IMR-90 (cell line): ENCODE measurements around the gene TULP3. TPM values are rescaled to one million over a fixed set of nuclear protein-coding genes. Genes with fewer than 3 reads are reported as not detected.
A peak's percentile ranks its signal among the peaks of the same experiment; 100 is the strongest.

ENCODE experiments used
- ATAC-seq: fragments of 200-7000 bp; cut with Tn5 transposase; 2 replicates; pipeline ENCODE4 v1.9.1; 2020; ENCODE audit warnings: low read depth, mild to moderate bottlenecking, moderate library complexity
- BruUV-seq: library from RNA; stranded (reverse); fragments of 400-500 nt; replicated peaks from 2 replicates; lab custom pipeline; 2021; lab: Mats Ljungman, UMichigan
- CTCF ChIA-PET: fragments of 300-600 bp; formaldehyde crosslinking; extraction: SDS; loops from one replicate; lab custom pipeline; 2021; ENCODE audit warnings: antibody characterized with exemption; lab: Yijun Ruan, JAX
- POLR2A ChIA-PET: fragments of 300-600 bp; sonication (Branson Sonifier 250); formaldehyde crosslinking; loops from one replicate; lab custom pipeline; 2022; ENCODE audit warnings: antibody characterized with exemption; ENCODE audit not compliant: unreplicated experiment; lab: Charles Lee
- DNase-seq: peaks from one replicate; pipeline ENCODE4 v3.0.0; 2013
- H2AFZ ChIP-seq: replicated peaks from 2 replicates; pipeline ENCODE3; 2013; ENCODE audit warnings: low read length, mild to moderate bottlenecking; ENCODE audit not compliant: poor library complexity
- H2AK5ac ChIP-seq: 2 replicates; pipeline ENCODE4 v1.6.1; 2013; ENCODE audit warnings: low read depth, low read length, inconsistent platforms
- H2AK9ac ChIP-seq: replicated peaks from 2 replicates; pipeline ENCODE3; 2013; ENCODE audit warnings: mild to moderate bottlenecking, low read depth, low read length, moderate library complexity; ENCODE audit not compliant: poor library complexity
- H2BK120ac ChIP-seq: 2 replicates; pipeline ENCODE4 v1.6.1; 2013; ENCODE audit warnings: low read depth, low read length, inconsistent platforms
- H2BK15ac ChIP-seq: 3 replicates; pipeline ENCODE4 v1.6.1; 2013; ENCODE audit warnings: low read depth, low read length, inconsistent platforms
- H2BK20ac ChIP-seq: 2 replicates; pipeline ENCODE4 v1.6.1; 2013; ENCODE audit warnings: low read depth, mild to moderate bottlenecking, inconsistent platforms, low read length, moderate library complexity
- H2BK5ac ChIP-seq: 2 replicates; pipeline ENCODE4 v1.6.1; 2013; ENCODE audit warnings: mild to moderate bottlenecking, low read depth, low read length, inconsistent platforms; ENCODE audit not compliant: poor library complexity, severe bottlenecking
- H3K14ac ChIP-seq: replicated peaks from 2 replicates; pipeline ENCODE4 v1.6.1; 2013; ENCODE audit warnings: low read depth, low read length, inconsistent platforms
- H3K18ac ChIP-seq: 2 replicates; pipeline ENCODE4 v1.6.1; 2013; ENCODE audit warnings: low read depth, low read length, control low read depth
- H3K23ac ChIP-seq: 2 replicates; pipeline ENCODE4 v1.6.1; 2013; ENCODE audit warnings: low read depth, low read length, inconsistent platforms
- H3K27ac ChIP-seq: 2 replicates; pipeline ENCODE4 v1.5.1; 2013; ENCODE audit warnings: mild to moderate bottlenecking, control low read depth, low read length; ENCODE audit not compliant: insufficient read depth
- H3K27me3 ChIP-seq: 2 replicates; pipeline ENCODE4 v1.6.1; 2013; ENCODE audit warnings: low read length; ENCODE audit not compliant: control insufficient read depth, insufficient read depth
- H3K36me3 ChIP-seq: 2 replicates; pipeline ENCODE4 v1.6.1; 2013; ENCODE audit warnings: low read length, mixed read lengths; ENCODE audit not compliant: control insufficient read depth, insufficient read depth
- H3K4ac ChIP-seq: 2 replicates; pipeline ENCODE4 v1.6.1; 2013; ENCODE audit warnings: low read depth, low read length, inconsistent platforms
- H3K4me1 ChIP-seq: 2 replicates; pipeline ENCODE4 v1.6.1; 2013; ENCODE audit warnings: low read length, mixed read lengths; ENCODE audit not compliant: control insufficient read depth, insufficient read depth
- H3K4me2 ChIP-seq: 2 replicates; pipeline ENCODE4 v1.6.1; 2013; ENCODE audit warnings: low read depth, mild to moderate bottlenecking, control low read depth, low read length, moderate library complexity
- H3K4me3 ChIP-seq: 2 replicates; pipeline ENCODE4 v1.5.1; 2013; ENCODE audit warnings: low read depth, mild to moderate bottlenecking, control low read depth, low read length, moderate library complexity; ENCODE audit not compliant: insufficient read depth
- H3K56ac ChIP-seq: 2 replicates; pipeline ENCODE4 v1.6.1; 2013; ENCODE audit warnings: low read length, inconsistent platforms; ENCODE audit not compliant: insufficient read depth; ENCODE audit errors: extremely low read depth
- H3K79me1 ChIP-seq, 2 experiments: 2 replicates each; pipeline ENCODE4 v1.6.1; 2013; ENCODE audit warnings: low read length in 2 of 2, inconsistent platforms in 1 of 2, low read depth in 1 of 2
- H3K9ac ChIP-seq: 2 replicates; pipeline ENCODE4 v1.6.1; 2013; ENCODE audit warnings: low read depth, low read length, control low read depth
- H3K9me1 ChIP-seq: 2 replicates; pipeline ENCODE4 v1.6.1; 2013; ENCODE audit warnings: low read length, inconsistent platforms; ENCODE audit not compliant: insufficient read depth
- H3K9me3 ChIP-seq: 2 replicates; pipeline ENCODE4 v1.6.1; 2013; ENCODE audit warnings: low read length; ENCODE audit not compliant: control insufficient read depth, insufficient read depth
- H4K20me1 ChIP-seq: 2 replicates; pipeline ENCODE4 v1.6.1; 2013; ENCODE audit warnings: low read length, inconsistent platforms; ENCODE audit not compliant: insufficient read depth
- H4K5ac ChIP-seq: 2 replicates; pipeline ENCODE4 v1.6.1; 2013; ENCODE audit warnings: mild to moderate bottlenecking, low read depth, low read length, control low read depth
- H4K8ac ChIP-seq, 2 experiments: 2 replicates each; pipeline ENCODE4 v1.6.1; 2013; ENCODE audit warnings: low read depth in 2 of 2, low read length in 2 of 2, control low read depth in 1 of 2, inconsistent platforms in 1 of 2
- H4K91ac ChIP-seq: 2 replicates; pipeline ENCODE4 v1.6.1; 2013; ENCODE audit warnings: low read depth, low read length, inconsistent platforms; ENCODE audit not compliant: insufficient read depth
- BHLHE40 ChIP-seq: fragments of 150-350 bp; IDR thresholded peaks from 2 replicates; pipeline ENCODE4 v1.6.1; 2016; ENCODE audit warnings: mild to moderate bottlenecking, low read depth, low read length
- CTCF ChIP-seq: conservative IDR thresholded peaks from 2 replicates; pipeline ENCODE4 v1.5.1; 2012; ENCODE audit warnings: mild to moderate bottlenecking, low read depth, low read length, improper control_type of control experiment
- NFE2L2 ChIP-seq: fragments of 150-350 bp; IDR thresholded peaks from 2 replicates; pipeline ENCODE4 v1.6.1; 2016; ENCODE audit warnings: low read depth, mild to moderate bottlenecking, low read length
- RAD21 ChIP-seq: IDR thresholded peaks from 2 replicates; pipeline ENCODE4 v1.6.1; 2012; ENCODE audit warnings: low read length, improper control_type of control experiment
- RCOR1 ChIP-seq: IDR thresholded peaks from 2 replicates; pipeline ENCODE4 v1.6.1; 2012; ENCODE audit warnings: mild to moderate bottlenecking, low read length, improper control_type of control experiment; ENCODE audit not compliant: insufficient replicate concordance
- RFX5 ChIP-seq: IDR thresholded peaks from 2 replicates; pipeline ENCODE4 v1.8.0; 2012; ENCODE audit warnings: low read depth, mild to moderate bottlenecking, low read length, moderate library complexity
- SMC3 ChIP-seq: fragments of 150-350 bp; IDR thresholded peaks from 2 replicates; pipeline ENCODE4 v1.6.1; 2016; ENCODE audit warnings: low read depth, mild to moderate bottlenecking, antibody characterized with exemption, low read length, moderate library complexity
- WGBS, 2 experiments: methylation state at CpG; one replicate each; pipeline versions ENCODE4 v1.1.5 to v1.1.7; 2013; ENCODE audit warnings: missing lambda C conversion rate in 2 of 2; ENCODE audit not compliant: insufficient read length in 1 of 2; ENCODE audit errors: extremely low coverage in 2 of 2; 5-methylcytosine and 5-hydroxymethylcytosine counted together
- dilution Hi-C: fragments of 300-500 bp; cut with HindIII; formaldehyde crosslinking; loops from one replicate; pipeline ENCODE4 v1.14.3; 2018; ENCODE audit warnings: low sequenced_read_pairs; ENCODE audit not compliant: unreplicated experiment
- in situ Hi-C: fragments of 300-500 bp; cut with MboI; formaldehyde crosslinking; loops from 3 replicates; pipeline ENCODE4 v1.14.3; 2019; ENCODE audit warnings: low sequenced_read_pairs, inconsistent platforms, mixed read lengths
- intact Hi-C: fragments of 100-400 bp; cut with micrococcal nuclease; formaldehyde crosslinking; loops from 2 replicates; pipeline ENCODE4 v1.10.0; 2022
- polyA plus RNA-seq, 3 experiments: library from polyadenylated mRNA; depleted of rRNA; stranded (reverse); fragments of >200 nt; gene quantifications; 2 replicates each; pipeline ENCODE4 v1.2.3, GENCODE V29; 2012; ENCODE audit warnings: low replicate concordance in 1 of 3
- total RNA-seq: library from RNA; depleted of rRNA; stranded (reverse); fragments of >200 nt; gene quantifications from 2 replicates; pipeline ENCODE4 v1.2.3, GENCODE V29; 2012
- TF ChIP-seq, protein P1 (sequence below): fragments of 150-350 bp; IDR thresholded peaks from 2 replicates; pipeline ENCODE4 v1.6.1; 2016; ENCODE audit warnings: low read depth, mild to moderate bottlenecking, low read length, moderate library complexity, borderline replicate concordance

Gene TULP3
- total and polyA plus RNA-seq, 2 of the 4 experiments (the other 2 are of a cell fraction) = 35.2 to 35.5 TPM

- TF ChIP-seq, protein P1, sequence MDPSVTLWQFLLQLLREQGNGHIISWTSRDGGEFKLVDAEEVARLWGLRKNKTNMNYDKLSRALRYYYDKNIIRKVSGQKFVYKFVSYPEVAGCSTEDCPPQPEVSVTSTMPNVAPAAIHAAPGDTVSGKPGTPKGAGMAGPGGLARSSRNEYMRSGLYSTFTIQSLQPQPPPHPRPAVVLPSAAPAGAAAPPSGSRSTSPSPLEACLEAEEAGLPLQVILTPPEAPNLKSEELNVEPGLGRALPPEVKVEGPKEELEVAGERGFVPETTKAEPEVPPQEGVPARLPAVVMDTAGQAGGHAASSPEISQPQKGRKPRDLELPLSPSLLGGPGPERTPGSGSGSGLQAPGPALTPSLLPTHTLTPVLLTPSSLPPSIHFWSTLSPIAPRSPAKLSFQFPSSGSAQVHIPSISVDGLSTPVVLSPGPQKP = no peak
These were observed 3.8 kb upstream of the TULP3 start (continued) for GRCh38 chr12:2886768-2887450.

DNA sequence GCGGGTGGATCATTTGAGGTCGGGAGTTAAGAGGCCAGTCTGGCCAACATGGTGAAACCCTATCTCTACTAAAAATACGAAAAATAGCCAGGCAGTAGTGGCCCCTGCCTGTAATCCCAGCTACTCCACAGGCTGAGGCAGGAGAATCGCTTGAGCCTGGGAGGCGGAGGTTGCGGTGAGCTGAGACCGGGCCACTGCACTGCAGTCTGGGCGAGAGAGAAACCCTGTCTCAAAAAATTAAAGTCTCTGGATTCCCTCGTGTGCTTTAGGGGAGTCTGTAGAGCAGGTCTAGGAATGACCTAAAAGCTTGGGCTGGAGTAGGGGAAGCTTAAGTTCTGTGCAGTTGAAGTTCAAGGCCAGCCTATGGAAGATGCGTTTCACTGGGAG is 697 bp upstream of the TULP3 start:
- no peaks in the 10 kb centered on the region for H3K9me3 ChIP-seq
- peak overlapping the region; percentile 53 for H3K4me3 ChIP-seq
- H3K9me1 ChIP-seq = peaks cover 5% of the 10 kb centered on the region
- H3K27me3 ChIP-seq = no peaks in the 10 kb centered on the region
- peak overlapping the region; percentile 79 for H3K4me2 ChIP-seq
- intact Hi-C loops (no loop called here), in situ Hi-C loops (no loop called here), dilution Hi-C loops (no loop called here)
- H3K14ac ChIP-seq = peak overlapping the region; percentile 79
- peak overlapping the region; percentile 74 for H3K9ac ChIP-seq
- no peak overlapping the region for H2BK20ac ChIP-seq
- 0 out of 3 replicates have a peak overlapping the region, but pooled peaks have one; percentile 39 for H2BK15ac ChIP-seq
- H2BK120ac ChIP-seq = peak overlapping the region; percentile 52; the same call in 1 of the 2 replicates
- ChIA-PET CTCF (interaction anchor here (1.0 kb wide), 1 partner anchor 36 kb away, joined by 5 read pairs; no protein-coding TSS in a partner anchor), POLR2A (interaction anchor here (0.7 to 1.4 kb wide), 2 partner anchors 12 to 13 kb away, joined by 3 read pairs; partner anchors contain the start of genes FOXM1 and RHNO1)
- H3K4me1 ChIP-seq = peaks cover 5% of the 10 kb centered on the region
- peak overlapping the region; percentile 65 for H2BK5ac ChIP-seq
- peak overlapping the region; percentile 97 for H2AFZ ChIP-seq
- peaks cover 4% of the 10 kb centered on the region; the same call in 1 of the 2 replicates for H4K20me1 ChIP-seq
- H3K79me1 ChIP-seq = peaks cover 3 to 35% of the 10 kb centered on the region in 2 experiments; a peak in 2 of 4 replicates
- peak overlapping the region; percentile 92 for H2AK9ac ChIP-seq
- peak overlapping the region; percentile 72 for H3K27ac ChIP-seq
- peak overlapping the region; percentile 10; the same call in 1 of the 2 replicates for H3K18ac ChIP-seq
- peak overlapping the region; percentile 72 for H4K5ac ChIP-seq
- H3K36me3 ChIP-seq = peaks cover 7% of the 10 kb centered on the region
- H3K56ac ChIP-seq = peak overlapping the region; percentile 85; the same call in 1 of the 2 replicates
- DNase-seq (no peak), ATAC-seq (no peak)
- peak overlapping the region; percentile 87 for H2AK5ac ChIP-seq
- peak overlapping the region; percentile 95 for H3K4ac ChIP-seq
- no TSS peak for BruUV-seq
- H4K8ac ChIP-seq = peak overlapping the region; percentile 79 to 97
- peak overlapping the region; percentile 79 for H4K91ac ChIP-seq
- H3K23ac ChIP-seq = peak overlapping the region; percentile 80
- TF ChIP-seq NFE2L2 (no peak), BHLHE40 (no peak), CTCF (no peak), SMC3 (no peak), RAD21 (no peak), RFX5 (no peak), RCOR1 (no peak)
- WGBS, 2 experiments = 54% methylated on average over 3 of the region's 10 CpGs; no CpG with 5 or more reads in 1 of the 2 experiments
